ENCODE results near the gene TMEM217.

Gene TMEM217

GRCh38 chr6:37243131-37243815, 14.7 kb downstream of the TMEM217 start:
- H3K4me1 Mint-ChIP-seq (ENCODE audit: low read depth): peaks cover 27% of the 10 kb centered on the region
- H3K27me3 Mint-ChIP-seq (ENCODE audit: low read depth): no peaks in the 10 kb centered on the region
- H3K36me3 Mint-ChIP-seq (ENCODE audit: low read depth): peaks cover 5% of the 10 kb centered on the region
- peaks cover 3% of the 10 kb centered on the region for H3K9me3 Mint-ChIP-seq
- H3K4me3 Mint-ChIP-seq: no peak overlapping the region
- no peak overlapping the region for H3K27ac Mint-ChIP-seq

DNA sequence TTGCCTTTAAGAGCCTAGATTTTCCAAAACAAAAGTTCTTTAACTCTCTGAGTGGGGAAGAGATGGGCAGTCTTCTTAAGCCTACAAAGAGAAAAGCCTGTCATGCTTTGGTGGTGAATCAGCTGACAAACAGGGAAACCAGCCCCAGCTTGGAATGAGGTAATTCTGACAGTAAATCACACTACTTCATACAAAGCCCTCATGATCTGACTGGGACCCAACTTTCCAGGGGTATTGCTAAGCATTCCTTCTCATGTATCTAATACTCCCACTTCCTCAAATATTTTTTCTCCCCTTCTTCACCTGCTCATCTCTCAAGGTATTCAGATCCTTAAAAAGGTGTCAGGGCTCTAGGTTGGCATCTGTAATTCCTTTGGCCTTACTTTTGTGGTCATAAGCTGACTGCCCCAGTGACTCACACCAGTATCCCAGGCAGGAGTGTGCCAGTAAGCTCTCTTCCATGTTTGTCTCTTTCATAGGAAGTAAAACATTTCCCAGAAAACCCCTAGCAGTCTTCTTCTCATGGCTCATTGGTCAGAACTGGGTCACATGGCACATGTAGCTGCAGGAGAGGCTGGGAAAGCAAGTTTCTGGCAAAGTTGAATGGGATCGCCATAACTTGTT, 15.4 kb downstream of the TMEM217 start:
- H3K4me3 Mint-ChIP-seq: no peak overlapping the region

DNA sequence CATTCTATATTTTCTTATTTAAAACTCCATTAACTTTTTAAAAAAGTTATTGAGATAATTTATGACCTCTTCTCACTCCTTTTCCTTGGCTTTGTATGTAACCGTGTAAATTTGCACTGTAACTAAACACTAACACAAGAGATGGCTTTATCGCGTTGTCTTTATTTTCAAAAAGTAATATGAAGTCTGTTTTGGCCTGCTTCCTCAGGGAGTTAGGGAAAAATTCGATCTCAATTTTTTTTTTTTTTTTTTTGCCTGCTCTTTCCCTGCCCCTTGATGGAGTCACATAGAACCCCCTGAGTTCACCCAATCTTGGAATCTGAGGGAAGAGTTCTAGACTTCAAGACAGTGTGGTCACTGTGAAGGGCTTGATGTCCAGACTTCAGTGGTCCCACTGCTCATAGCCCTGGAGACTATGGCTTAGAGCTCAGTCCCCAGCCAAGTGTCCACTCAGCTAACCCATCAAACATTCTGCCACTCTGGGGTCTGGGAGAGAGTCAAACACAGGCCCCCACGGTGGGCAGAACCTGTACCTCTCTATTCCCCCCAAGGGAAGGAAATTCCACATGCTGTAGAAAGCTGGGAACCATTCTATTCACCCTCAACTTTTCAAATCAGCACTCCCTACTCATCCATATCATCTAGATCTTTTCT, 16.0 kb downstream of the TMEM217 start:
- H3K4me1 Mint-ChIP-seq (ENCODE audit: low read depth): peaks cover 35% of the 10 kb centered on the region
- no peaks in the 10 kb centered on the region for H3K27me3 Mint-ChIP-seq (ENCODE audit: low read depth)
- H3K9me3 Mint-ChIP-seq: no peaks in the 10 kb centered on the region
- H3K27ac Mint-ChIP-seq: no peak overlapping the region
- peaks cover 5% of the 10 kb centered on the region for H3K36me3 Mint-ChIP-seq (ENCODE audit: low read depth)
- no peak overlapping the region for H3K4me3 Mint-ChIP-seq

More for the DNA sequence above, 15.4 kb downstream of the TMEM217 start:
- H3K27me3 Mint-ChIP-seq (ENCODE audit: low read depth): no peaks in the 10 kb centered on the region
- H3K36me3 Mint-ChIP-seq (ENCODE audit: low read depth): peaks cover 5% of the 10 kb centered on the region
- H3K9me3 Mint-ChIP-seq: peaks cover 3% of the 10 kb centered on the region
- peaks cover 30% of the 10 kb centered on the region for H3K4me1 Mint-ChIP-seq (ENCODE audit: low read depth)
- no peak overlapping the region for H3K27ac Mint-ChIP-seq

GRCh38 chr6:37241131-37241530, 16.8 kb downstream of the TMEM217 start:
- Mint-ChIP-seq H3K4me3 (no peak overlapping the region), H3K9me3 (no peaks in the 10 kb centered on the region), H3K4me1 (ENCODE audit: low read depth) (peaks cover 35% of the 10 kb centered on the region), H3K36me3 (ENCODE audit: low read depth) (peaks cover 5% of the 10 kb centered on the region), H3K27ac (no peak overlapping the region), H3K27me3 (ENCODE audit: low read depth) (no peaks in the 10 kb centered on the region)

GRCh38 chr6:37239950-37240713, 17.8 kb downstream of the TMEM217 start:
- H3K27ac Mint-ChIP-seq: peak overlapping the region; percentile 85
- no peak overlapping the region for H3K4me3 Mint-ChIP-seq
- H3K36me3 Mint-ChIP-seq (ENCODE audit: low read depth): peaks cover 3% of the 10 kb centered on the region
- no peaks in the 10 kb centered on the region for H3K27me3 Mint-ChIP-seq (ENCODE audit: low read depth)
- H3K9me3 Mint-ChIP-seq: no peaks in the 10 kb centered on the region
- peaks cover 33% of the 10 kb centered on the region for H3K4me1 Mint-ChIP-seq (ENCODE audit: low read depth)

DNA sequence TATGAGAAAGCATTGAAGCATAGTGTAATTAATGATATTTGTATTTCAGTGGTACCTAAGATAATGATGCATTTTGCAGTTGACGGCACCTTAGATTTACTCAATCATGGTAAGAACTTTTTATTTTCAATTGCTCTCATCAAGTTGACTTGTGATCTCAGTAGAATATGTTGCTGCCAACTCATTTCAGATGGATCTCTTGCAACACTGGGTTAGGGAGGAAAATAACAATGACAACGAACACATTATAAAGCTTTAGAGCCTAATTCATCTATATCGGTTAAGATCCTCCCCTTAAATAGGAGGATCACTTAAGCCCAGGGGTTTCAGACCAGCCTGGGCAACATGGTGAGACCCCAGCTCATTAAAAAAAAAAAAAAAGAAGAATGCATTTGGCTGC, 18.4 kb downstream of the TMEM217 start:
- Mint-ChIP-seq H3K4me1 (ENCODE audit: low read depth) (peaks cover 33% of the 10 kb centered on the region), H3K4me3 (no peak overlapping the region), H3K36me3 (ENCODE audit: low read depth) (peaks cover 2% of the 10 kb centered on the region), H3K9me3 (no peaks in the 10 kb centered on the region), H3K27me3 (ENCODE audit: low read depth) (no peaks in the 10 kb centered on the region), H3K27ac (peak overlapping the region; percentile 85)

DNA sequence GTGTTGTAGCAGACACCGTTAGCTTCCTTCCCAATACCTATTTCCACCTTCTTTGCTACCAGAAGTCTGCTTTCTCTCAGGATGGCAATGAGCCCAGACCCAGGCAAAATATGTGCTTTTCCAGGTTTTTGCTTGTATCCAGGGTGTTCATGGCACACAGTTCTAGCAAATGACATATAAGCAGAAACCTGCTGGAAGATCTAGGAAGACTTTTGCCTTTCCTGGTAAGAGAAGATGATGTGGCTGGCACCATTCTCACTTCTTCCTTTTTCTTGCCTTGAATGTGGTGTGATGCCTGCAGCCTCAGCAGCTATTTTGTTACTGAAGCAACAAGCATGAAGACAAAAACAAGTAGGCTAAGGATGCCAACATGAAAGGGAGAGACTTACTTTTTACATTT, 19.6 kb downstream of the TMEM217 start:
- Mint-ChIP-seq H3K4me1 (ENCODE audit: low read depth) (peaks cover 33% of the 10 kb centered on the region), H3K27ac (no peak overlapping the region), H3K27me3 (ENCODE audit: low read depth) (no peaks in the 10 kb centered on the region), H3K9me3 (no peaks in the 10 kb centered on the region), H3K36me3 (ENCODE audit: low read depth) (peaks cover 3% of the 10 kb centered on the region), H3K4me3 (no peak overlapping the region)

GRCh38 chr6:37237789-37238188, 20.2 kb downstream of the TMEM217 start:
- Mint-ChIP-seq H3K27me3 (ENCODE audit: low read depth) (no peaks in the 10 kb centered on the region), H3K4me3 (no peak overlapping the region), H3K9me3 (no peaks in the 10 kb centered on the region), H3K4me1 (ENCODE audit: low read depth) (peaks cover 33% of the 10 kb centered on the region), H3K27ac (no peak overlapping the region), H3K36me3 (ENCODE audit: low read depth) (peaks cover 3% of the 10 kb centered on the region)

- no peak overlapping the region for H3K4me3 Mint-ChIP-seq
- peaks cover 29% of the 10 kb centered on the region for H3K4me1 Mint-ChIP-seq (ENCODE audit: low read depth)
- no peak overlapping the region for H3K27ac Mint-ChIP-seq
- no peaks in the 10 kb centered on the region for H3K27me3 Mint-ChIP-seq (ENCODE audit: low read depth)
- H3K9me3 Mint-ChIP-seq: no peaks in the 10 kb centered on the region
- peaks cover 3% of the 10 kb centered on the region for H3K36me3 Mint-ChIP-seq (ENCODE audit: low read depth)
These were observed 21.0 kb downstream of the TMEM217 start for GRCh38 chr6:37236921-37237320.

DNA sequence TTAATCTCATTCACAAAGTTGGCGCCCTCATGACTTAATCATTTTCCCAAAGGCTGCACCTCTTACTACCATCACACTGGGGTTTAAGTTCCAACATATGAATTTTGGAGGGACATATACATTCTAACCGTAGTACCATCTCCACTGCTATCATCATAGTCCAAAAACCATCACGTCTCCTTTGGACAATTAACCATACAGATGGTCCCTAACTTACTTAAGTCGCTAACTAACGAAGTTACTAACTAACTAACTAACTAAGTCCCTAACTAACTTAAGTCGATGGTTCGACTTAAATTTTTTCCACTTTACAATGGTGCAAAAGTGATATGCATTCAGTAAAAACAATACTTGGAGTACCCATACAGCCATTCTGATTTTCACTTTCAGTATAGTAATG, 24.4 kb downstream of the TMEM217 start:
- Mint-ChIP-seq H3K9me3 (no peaks in the 10 kb centered on the region), H3K27me3 (ENCODE audit: low read depth) (no peaks in the 10 kb centered on the region), H3K27ac (no peak overlapping the region), H3K4me1 (ENCODE audit: low read depth) (peaks cover 13% of the 10 kb centered on the region), H3K4me3 (no peak overlapping the region), H3K36me3 (ENCODE audit: low read depth) (peaks cover 1% of the 10 kb centered on the region)

DNA sequence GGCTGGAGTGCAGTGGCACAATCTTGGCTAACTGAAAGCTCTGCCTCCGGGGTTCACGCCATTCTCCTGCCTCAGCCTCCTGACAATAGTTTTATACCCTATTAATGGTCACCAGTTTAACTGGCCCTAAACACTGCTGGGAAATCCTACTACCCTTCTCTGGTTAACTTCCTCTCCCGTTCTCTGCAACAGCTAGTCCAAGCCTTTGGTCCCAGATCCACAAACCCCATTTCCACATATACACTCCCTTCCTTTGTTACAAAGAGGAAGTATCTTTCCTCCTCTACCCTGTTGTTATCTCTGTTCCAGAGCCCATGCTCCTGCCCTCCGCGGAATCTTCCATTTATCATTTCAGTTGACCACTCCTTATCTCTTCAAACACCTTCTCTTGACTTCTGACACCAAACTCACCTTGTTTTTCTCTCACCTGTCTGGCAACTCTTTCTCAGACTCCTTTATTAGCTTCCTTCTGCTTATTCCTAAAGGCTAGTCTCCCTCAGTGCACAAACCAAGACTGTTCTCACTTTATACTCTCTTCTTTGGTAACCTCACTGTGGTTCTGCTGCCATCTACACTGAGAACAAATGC, 25.4 kb downstream of the TMEM217 start:
- Mint-ChIP-seq H3K27ac (no peak overlapping the region), H3K4me1 (ENCODE audit: low read depth) (peaks cover 7% of the 10 kb centered on the region), H3K9me3 (no peaks in the 10 kb centered on the region), H3K4me3 (no peak overlapping the region), H3K36me3 (ENCODE audit: low read depth) (peaks cover 1% of the 10 kb centered on the region), H3K27me3 (ENCODE audit: low read depth) (no peaks in the 10 kb centered on the region)

- Mint-ChIP-seq H3K27ac (no peak overlapping the region), H3K4me1 (ENCODE audit: low read depth) (no peaks in the 10 kb centered on the region), H3K4me3 (no peak overlapping the region), H3K9me3 (no peaks in the 10 kb centered on the region), H3K36me3 (ENCODE audit: low read depth) (peaks cover 1% of the 10 kb centered on the region), H3K27me3 (ENCODE audit: low read depth) (no peaks in the 10 kb centered on the region)
These were observed 27.8 kb downstream of the TMEM217 start for GRCh38 chr6:37230104-37230503.

DNA sequence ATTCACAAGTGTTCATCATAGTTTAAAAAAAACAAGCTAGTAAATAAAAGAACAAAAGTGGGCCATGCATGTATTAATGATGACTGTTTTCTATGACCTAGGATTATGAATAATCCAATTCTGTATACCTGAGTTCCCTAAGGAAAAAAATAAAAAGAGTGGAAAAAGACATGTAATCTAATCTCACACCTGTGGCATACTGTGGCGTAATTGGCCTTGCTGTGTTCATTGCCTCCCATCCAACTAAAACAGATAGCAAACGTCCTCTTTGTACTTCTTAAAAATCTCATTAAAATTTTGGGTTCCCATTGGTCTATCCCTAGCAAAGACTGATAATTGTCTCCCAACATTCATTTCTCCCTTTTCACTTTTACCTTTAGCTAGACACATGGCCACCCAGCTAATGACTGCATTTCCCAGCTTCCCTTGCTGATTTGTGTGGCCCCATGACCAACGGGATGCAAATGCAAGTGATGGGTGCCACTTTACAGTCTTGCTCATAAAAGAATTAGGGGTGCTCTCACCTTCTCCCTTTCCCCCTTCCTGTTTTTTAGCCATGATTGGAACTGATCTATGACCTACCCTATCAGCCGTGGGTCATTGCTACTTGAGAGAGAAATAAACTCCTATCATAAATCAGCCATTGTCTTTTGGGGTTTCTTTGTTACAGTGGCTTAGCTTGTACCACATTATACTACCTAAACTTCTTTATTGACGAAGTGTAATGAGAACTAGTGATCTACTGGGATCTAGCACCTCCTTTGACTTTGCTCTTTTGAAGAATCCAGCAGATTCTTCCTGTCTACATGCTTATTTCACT, 32.4 kb downstream of the TMEM217 start:
- peak overlapping the region; percentile 1 for H3K27ac Mint-ChIP-seq
- H3K9me3 Mint-ChIP-seq: no peaks in the 10 kb centered on the region
- H3K27me3 Mint-ChIP-seq (ENCODE audit: low read depth): no peaks in the 10 kb centered on the region
- no peak overlapping the region for H3K4me3 Mint-ChIP-seq
- H3K36me3 Mint-ChIP-seq (ENCODE audit: low read depth): no peaks in the 10 kb centered on the region
- peaks cover 15% of the 10 kb centered on the region for H3K4me1 Mint-ChIP-seq (ENCODE audit: low read depth)

DNA sequence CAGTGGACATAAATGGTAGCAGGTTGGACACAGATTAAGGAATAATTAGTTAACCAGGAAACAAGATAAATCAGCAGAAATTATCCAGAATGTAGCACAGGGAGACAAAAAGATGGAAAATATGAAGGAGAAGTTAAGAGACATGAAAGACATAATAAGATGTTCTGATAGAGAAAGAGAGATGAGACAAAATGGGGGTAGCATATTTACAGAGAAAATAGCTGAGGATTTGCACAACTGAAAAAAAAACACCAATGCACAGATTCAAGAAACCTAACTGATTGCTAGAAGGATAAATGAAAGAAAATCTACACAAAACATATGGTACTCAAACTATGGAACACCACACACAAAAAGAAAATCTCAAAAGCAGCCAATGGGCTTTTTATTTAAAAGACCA, 35.0 kb downstream of the TMEM217 start:
- H3K4me1 Mint-ChIP-seq (ENCODE audit: low read depth): peaks cover 34% of the 10 kb centered on the region
- no peaks in the 10 kb centered on the region for H3K27me3 Mint-ChIP-seq (ENCODE audit: low read depth)
- H3K36me3 Mint-ChIP-seq (ENCODE audit: low read depth): no peaks in the 10 kb centered on the region
- H3K9me3 Mint-ChIP-seq: peaks cover 4% of the 10 kb centered on the region
- H3K27ac Mint-ChIP-seq: peak overlapping the region; percentile 60
- peak overlapping the region; percentile 73 for H3K4me3 Mint-ChIP-seq
